ENCODE results near the gene AMBP. TPM values are rescaled to one million over a fixed set of nuclear protein-coding genes. Genes with fewer than 3 reads are reported as not detected.
A peak's percentile ranks its signal among the peaks of the same experiment; 100 is the strongest.

AMBP gene
- total RNA-seq, 2 experiments from 2014 or later: not detected

DNA sequence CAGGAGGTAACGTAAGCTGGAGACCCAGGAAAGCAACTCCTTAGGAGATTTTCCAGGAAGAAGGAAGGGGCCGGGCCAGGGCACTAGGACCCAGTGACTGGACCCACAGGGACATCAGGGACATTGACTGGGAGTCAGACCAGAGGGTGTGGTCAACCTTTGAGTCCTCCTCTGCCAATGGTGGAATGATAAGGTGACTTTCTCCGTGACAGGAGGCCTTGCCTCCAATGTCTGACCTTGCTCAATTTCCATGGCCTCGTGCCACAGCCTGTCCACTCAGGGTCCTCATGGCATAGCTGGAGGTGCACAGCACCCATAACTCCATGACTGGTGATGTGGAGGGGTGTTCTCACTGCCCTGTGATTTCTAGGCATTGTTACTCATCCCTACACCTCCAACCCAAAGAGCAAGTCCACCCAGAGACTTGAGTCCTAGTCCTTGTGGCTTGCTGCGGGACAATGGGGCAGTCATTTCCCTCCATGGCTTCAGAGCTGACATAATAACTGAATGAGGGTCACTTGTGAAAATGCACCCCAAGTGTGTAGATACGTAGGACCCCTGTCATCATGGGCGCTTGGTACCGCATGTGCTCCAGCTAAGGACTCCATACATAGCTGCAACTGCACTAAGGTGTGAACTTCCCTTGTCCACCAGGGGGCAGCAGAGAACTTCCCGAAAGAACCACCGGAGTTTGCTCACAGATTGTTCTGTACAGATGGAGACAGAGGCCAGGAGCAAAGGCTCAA is 4.1 kb upstream of the AMBP start:
- DNase-seq: peak; percentile 53 to 84 (median 72)
- Histone ChIP-seq H3K4me3 (ENCODE audit: low read length) (no peak overlapping the region), H3K27me3 (ENCODE audit: control insufficient read depth in 1 of 2, insufficient read depth in 2 of 2, low read length in 2 of 2) (no peaks in the 10 kb centered on the region), H3K9me3 (ENCODE audit: control insufficient read depth in 1 of 2, insufficient read depth in 1 of 2, low read length in 2 of 2) (no peaks in the 10 kb centered on the region), H3K36me3 (ENCODE audit: insufficient read depth, low read length) (no peaks in the 10 kb centered on the region), H3K4me1 (ENCODE audit: insufficient read depth, low read length) (no peaks in the 10 kb centered on the region), H3K27ac (ENCODE audit: low read depth in 1 of 2, low read length in 2 of 2) (no peak overlapping the region)
- H3K9me3 Mint-ChIP-seq: no peaks in the 10 kb centered on the region
- POLR2A ChIA-PET: no interaction called here
- H3K27ac Mint-ChIP-seq: no peak overlapping the region
- H3K4me3 Mint-ChIP-seq: no peak overlapping the region
- H3K4me1 Mint-ChIP-seq (ENCODE audit: low read depth): no peaks in the 10 kb centered on the region
- TF ChIP-seq, protein P1, sequence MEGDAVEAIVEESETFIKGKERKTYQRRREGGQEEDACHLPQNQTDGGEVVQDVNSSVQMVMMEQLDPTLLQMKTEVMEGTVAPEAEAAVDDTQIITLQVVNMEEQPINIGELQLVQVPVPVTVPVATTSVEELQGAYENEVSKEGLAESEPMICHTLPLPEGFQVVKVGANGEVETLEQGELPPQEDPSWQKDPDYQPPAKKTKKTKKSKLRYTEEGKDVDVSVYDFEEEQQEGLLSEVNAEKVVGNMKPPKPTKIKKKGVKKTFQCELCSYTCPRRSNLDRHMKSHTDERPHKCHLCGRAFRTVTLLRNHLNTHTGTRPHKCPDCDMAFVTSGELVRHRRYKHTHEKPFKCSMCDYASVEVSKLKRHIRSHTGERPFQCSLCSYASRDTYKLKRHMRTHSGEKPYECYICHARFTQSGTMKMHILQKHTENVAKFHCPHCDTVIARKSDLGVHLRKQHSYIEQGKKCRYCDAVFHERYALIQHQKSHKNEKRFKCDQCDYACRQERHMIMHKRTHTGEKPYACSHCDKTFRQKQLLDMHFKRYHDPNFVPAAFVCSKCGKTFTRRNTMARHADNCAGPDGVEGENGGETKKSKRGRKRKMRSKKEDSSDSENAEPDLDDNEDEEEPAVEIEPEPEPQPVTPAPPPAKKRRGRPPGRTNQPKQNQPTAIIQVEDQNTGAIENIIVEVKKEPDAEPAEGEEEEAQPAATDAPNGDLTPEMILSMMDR (IDR thresholded peaks at IDR 0.05): peak; percentile 84
- ATAC-seq (ENCODE audit: poor library complexity): peak; percentile 59
- peaks cover 16% of the 10 kb centered on the region for H3K27me3 Mint-ChIP-seq
- intact Hi-C loops (cut with DNase I, micrococcal nuclease): loop anchor here (1.0 to 5.0 kb wide), 3 partner anchors 208 to 400 kb away; no protein-coding TSS in a partner anchor
- CTCF ChIA-PET: interaction anchor here (0.6 to 1.1 kb wide), 10 partner anchors 9 to 209 kb away, joined by 3 to 5 read pairs (median 3); no protein-coding TSS in a partner anchor
- no peaks in the 10 kb centered on the region for H3K36me3 Mint-ChIP-seq (ENCODE audit: low read depth)

DNA sequence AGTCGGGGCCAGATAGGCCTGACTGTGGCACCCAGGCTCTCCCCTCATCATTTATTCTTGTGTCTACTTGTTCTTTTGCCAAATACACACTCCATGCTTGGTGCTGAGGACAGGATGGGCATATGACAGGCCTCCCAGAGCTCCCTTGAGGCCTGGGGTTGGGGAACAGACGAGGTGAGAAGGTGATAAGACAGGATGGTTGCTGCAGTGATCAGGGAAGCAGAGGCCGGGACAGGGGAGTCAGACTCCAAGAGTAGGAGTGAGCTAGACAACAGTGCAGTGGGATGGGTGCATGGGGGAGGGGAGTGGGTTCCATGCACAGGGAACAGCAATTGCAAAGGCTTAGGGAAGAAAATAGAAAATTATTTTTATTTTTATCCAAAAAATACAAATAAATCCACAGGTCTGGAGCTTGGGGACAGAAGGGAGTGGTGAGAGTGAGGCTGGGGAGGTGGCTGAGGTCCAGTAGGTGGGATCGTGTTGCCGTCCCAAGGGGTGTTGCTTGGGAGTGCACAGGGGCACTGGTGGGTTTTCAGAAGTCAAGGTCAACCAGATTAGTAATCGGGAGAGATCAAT is 3.4 kb upstream of the AMBP start:
- no peak overlapping the region for H3K27ac Mint-ChIP-seq
- Histone ChIP-seq H3K36me3 (ENCODE audit: insufficient read depth, low read length) (no peaks in the 10 kb centered on the region), H3K4me3 (ENCODE audit: low read length) (no peak overlapping the region), H3K27me3 (ENCODE audit: control insufficient read depth in 1 of 2, insufficient read depth in 2 of 2, low read length in 2 of 2) (no peaks in the 10 kb centered on the region), H3K27ac (ENCODE audit: low read depth in 1 of 2, low read length in 2 of 2) (no peak overlapping the region), H3K9me3 (ENCODE audit: control insufficient read depth in 1 of 2, insufficient read depth in 1 of 2, low read length in 2 of 2) (no peaks in the 10 kb centered on the region), H3K4me1 (ENCODE audit: insufficient read depth, low read length) (no peaks in the 10 kb centered on the region)
- no peaks in the 10 kb centered on the region for H3K4me1 Mint-ChIP-seq (ENCODE audit: low read depth)
- ATAC-seq (ENCODE audit: poor library complexity) (no peak), DNase-seq (no peak)
- H3K36me3 Mint-ChIP-seq (ENCODE audit: low read depth): no peaks in the 10 kb centered on the region
- ChIA-PET POLR2A (no interaction called here), CTCF (no interaction called here)
- no peak overlapping the region for H3K4me3 Mint-ChIP-seq
- TF ChIP-seq, protein P1 (IDR thresholded peaks at IDR 0.05): no peak
- peaks cover 10% of the 10 kb centered on the region for H3K27me3 Mint-ChIP-seq
- no peaks in the 10 kb centered on the region for H3K9me3 Mint-ChIP-seq
- intact Hi-C loops (cut with DNase I, micrococcal nuclease): loop anchor here (1.0 to 5.0 kb wide), 3 partner anchors 209 to 399 kb away; no protein-coding TSS in a partner anchor

DNA sequence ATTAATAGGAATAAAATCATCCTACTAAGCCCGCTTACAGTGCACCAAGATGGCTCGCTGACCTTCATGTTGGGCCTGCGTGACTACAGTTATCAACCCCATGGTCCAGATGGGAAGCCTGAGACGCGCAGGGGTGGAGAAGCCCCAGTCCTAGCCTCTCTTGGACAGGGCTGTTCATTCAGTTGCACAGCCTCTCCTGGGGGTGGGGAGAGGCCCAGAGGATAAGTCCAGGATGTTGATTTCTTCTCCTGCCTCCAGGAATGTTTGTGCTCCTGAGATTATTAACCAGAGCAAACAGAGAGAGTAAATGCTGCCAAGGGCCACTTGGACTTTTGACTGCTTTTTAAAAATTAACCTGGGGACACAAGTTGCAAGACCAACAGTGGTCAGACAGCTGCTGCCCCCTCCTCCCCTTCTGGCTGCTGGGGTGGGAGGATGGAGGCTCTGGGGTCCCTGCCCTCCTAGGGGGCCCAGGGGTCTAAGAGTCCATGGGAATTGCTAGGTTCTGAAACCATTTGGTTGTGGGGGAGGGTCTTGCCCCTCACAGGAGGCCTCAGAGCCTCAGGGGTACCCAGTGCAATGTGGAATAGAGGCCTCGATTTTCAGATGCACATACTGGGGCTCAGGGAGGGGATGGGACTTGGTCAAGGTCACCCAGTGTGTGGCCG is 2.8 kb upstream of the AMBP start:
- ATAC-seq (ENCODE audit: poor library complexity): no peak
- Mint-ChIP-seq H3K4me1 (ENCODE audit: low read depth) (no peaks in the 10 kb centered on the region), H3K27me3 (peaks cover 6% of the 10 kb centered on the region), H3K27ac (no peak overlapping the region), H3K4me3 (no peak overlapping the region), H3K36me3 (ENCODE audit: low read depth) (no peaks in the 10 kb centered on the region), H3K9me3 (no peaks in the 10 kb centered on the region)
- Histone ChIP-seq H3K36me3 (ENCODE audit: insufficient read depth, low read length) (no peaks in the 10 kb centered on the region), H3K27ac (ENCODE audit: low read depth in 1 of 2, low read length in 2 of 2) (no peak overlapping the region), H3K9me3 (ENCODE audit: control insufficient read depth in 1 of 2, insufficient read depth in 1 of 2, low read length in 2 of 2) (no peaks in the 10 kb centered on the region), H3K4me1 (ENCODE audit: insufficient read depth, low read length) (no peaks in the 10 kb centered on the region), H3K4me3 (ENCODE audit: low read length) (no peak overlapping the region), H3K27me3 (ENCODE audit: control insufficient read depth in 1 of 2, insufficient read depth in 2 of 2, low read length in 2 of 2) (peaks cover 0 to 2% of the 10 kb centered on the region in 2 experiments)
- ChIA-PET POLR2A (no interaction called here), CTCF (no interaction called here)
- intact Hi-C loops (cut with DNase I, micrococcal nuclease): loop anchor here in 1 of 2 experiments (5.0 kb wide), 1 partner anchor 399 kb away; no protein-coding TSS in a partner anchor
- TF ChIP-seq, protein P1 (IDR thresholded peaks at IDR 0.05): no peak
- no peak for DNase-seq
